IPS-15b (cell line): ENCODE data around the gene NRK.
"Not testable (repeated sequence)": the region's sequence is repeated elsewhere in the genome, so short reads cannot be mapped to it uniquely, and the experiment has no call there.

Experiments used
- H3K27me3 ChIP-seq: one replicate; pipeline ENCODE4 v1.6.1; 2013; ENCODE audit warnings: low read length; ENCODE audit not compliant: control insufficient read depth, insufficient read depth
- H3K36me3 ChIP-seq: one replicate; pipeline ENCODE4 v1.6.1; 2013; ENCODE audit warnings: low read length; ENCODE audit not compliant: control insufficient read depth, insufficient read depth
- H3K4me1 ChIP-seq: one replicate; pipeline ENCODE4 v1.6.1; 2013; ENCODE audit warnings: mild to moderate bottlenecking, low read length; ENCODE audit not compliant: control insufficient read depth, insufficient read depth
- H3K4me3 ChIP-seq: one replicate; pipeline ENCODE4 v1.5.1; 2013; ENCODE audit warnings: low read depth, low read length
- H3K9ac ChIP-seq: one replicate; pipeline ENCODE4 v1.6.1; 2013; ENCODE audit warnings: low read depth, mild to moderate bottlenecking, low read length
- H3K9me3 ChIP-seq: one replicate; pipeline ENCODE4 v1.6.1; 2013; ENCODE audit warnings: mild to moderate bottlenecking, low read length; ENCODE audit not compliant: control insufficient read depth, insufficient read depth

The NRK gene

DNA sequence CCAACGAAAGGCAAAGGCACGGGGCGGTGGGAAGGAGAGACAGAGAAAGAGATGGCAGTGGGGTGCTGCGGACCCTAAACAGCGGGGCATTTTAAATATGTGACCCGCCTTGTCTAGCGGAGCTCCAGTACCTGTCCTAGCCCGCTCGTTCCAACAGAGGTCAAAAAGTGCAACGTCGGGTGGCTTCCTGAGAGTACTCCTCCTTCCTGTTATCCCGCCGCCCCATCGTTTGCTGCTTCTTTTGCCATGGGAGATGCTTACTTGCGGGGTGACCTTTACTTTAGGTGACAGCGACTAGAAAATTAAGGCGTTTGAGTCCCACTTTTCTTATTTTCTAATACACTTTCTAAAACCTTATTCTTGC, 735 bp downstream of the NRK start:
- peaks cover 44% of the 10 kb centered on the region for H3K27me3 ChIP-seq
- H3K36me3 ChIP-seq: no peaks in the 10 kb centered on the region
- H3K9me3 ChIP-seq: no peaks in the 10 kb centered on the region
- peaks cover 9% of the 10 kb centered on the region for H3K4me1 ChIP-seq
- H3K9ac ChIP-seq: peak overlapping the region; percentile 24
- peak overlapping the region; percentile 81 for H3K4me3 ChIP-seq

DNA sequence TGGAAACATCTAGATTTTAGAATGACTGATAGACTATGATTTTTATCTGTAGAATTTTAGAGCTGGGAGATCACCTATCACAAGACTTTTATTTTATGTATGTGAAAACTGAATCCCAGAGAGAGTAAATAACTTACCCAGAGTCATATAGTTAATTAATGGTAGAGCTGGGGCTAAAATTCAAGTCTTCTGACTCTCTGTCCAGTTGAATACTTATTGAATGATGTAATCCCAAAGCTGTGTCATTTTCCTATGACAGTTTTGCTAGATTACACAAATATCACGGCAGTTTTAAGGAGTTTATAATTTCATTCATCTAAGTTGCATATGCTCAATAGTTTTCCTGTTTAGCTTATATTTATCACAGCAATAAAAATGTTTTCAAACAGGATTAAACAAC, 6.7 kb downstream of the NRK start:
- Histone ChIP-seq H3K9me3 (no peaks in the 10 kb centered on the region), H3K4me1 (no peaks in the 10 kb centered on the region), H3K9ac (no peak overlapping the region), H3K36me3 (no peaks in the 10 kb centered on the region), H3K4me3 (no peak overlapping the region), H3K27me3 (peaks cover 9% of the 10 kb centered on the region)

DNA sequence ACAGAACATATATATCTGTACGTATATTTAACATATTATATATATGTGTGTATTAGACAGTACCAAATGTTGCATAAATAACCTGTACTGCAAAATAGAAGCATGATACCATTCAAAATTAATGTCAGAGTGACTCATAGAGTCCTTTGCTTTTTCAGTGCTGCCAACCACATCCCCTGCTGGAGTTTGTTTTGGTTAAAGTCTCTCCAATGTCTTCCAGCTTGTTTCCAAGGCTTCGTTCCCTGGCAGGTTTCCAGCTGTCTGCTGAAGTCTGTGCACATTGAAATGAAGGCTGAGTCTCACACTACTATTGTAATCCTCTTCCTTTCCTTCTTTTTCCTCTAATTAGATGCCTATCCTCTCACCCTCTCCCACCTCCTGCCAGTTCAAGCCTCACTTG, 14.9 kb downstream of the NRK start:
- Histone ChIP-seq H3K27me3 (no peaks in the 10 kb centered on the region), H3K4me3 (no peak overlapping the region), H3K9ac (no peak overlapping the region), H3K9me3 (no peaks in the 10 kb centered on the region), H3K4me1 (no peaks in the 10 kb centered on the region), H3K36me3 (no peaks in the 10 kb centered on the region)

DNA sequence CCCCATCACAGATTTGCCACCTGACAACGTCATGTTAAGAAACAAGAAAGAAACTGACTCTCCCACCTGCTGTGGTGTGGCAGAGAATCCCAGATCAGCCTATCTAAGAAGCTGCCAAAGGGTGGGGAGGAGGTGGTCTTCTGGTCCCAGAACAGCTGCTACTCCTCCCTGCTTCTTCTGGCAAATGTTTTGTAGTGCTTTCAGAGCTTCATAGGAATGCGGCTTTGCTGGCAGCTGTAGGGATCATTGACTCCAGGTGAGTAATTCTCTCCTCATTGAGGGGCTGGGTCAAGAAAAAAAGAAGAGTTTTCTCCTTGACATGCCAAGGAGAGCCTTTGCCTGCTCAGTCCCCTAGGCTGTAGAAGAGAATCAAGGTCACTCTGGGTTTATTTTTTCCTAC, 23.3 kb downstream of the NRK start:
- H3K4me3 ChIP-seq: no peak overlapping the region
- H3K9ac ChIP-seq: no peak overlapping the region
- H3K4me1 ChIP-seq: no peaks in the 10 kb centered on the region
- no peaks in the 10 kb centered on the region for H3K36me3 ChIP-seq
- H3K9me3 ChIP-seq: no peaks in the 10 kb centered on the region
- no peaks in the 10 kb centered on the region for H3K27me3 ChIP-seq

DNA sequence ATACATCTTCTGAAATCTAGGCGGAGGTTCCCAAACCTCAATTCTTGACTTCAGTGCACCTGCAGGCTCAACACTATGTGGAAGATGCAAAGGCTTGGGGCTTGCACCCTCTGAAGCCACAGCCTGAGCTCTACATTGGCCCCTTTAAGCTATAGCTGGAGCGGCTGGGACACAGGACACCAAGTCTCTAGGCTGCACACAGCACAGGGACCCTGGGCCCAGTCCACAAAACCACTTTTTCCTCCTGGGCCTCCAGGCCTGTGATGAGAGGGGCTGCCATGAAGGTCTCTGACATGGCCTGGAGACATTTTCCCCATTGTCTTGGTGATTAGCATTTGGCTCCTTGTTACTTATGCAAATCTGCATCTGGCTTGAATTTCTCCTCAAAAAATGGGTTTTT, 27.8 kb downstream of the NRK start:
- not testable (repeated sequence) for H3K4me3 ChIP-seq, H3K9ac ChIP-seq, H3K36me3 ChIP-seq, H3K9me3 ChIP-seq, H3K27me3 ChIP-seq, H3K4me1 ChIP-seq

DNA sequence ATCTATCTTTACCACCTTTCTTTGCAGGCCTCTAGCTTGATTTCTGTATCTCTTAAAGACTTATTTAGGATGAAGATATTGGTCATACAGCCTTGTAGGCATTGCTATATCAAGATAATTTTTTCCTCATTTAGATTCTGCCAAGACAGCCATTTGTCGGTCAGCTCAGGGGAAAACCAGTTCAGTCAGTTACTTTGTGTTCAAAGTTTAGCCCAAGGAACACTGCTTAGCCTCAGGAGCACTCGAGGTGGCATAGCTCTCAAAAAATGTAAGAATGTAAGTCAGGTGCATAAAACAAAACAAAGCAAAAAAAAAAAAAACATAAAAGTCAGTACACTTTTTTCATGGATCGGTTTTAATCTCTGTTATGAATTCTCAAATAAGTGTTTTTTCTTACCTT, 43.4 kb downstream of the NRK start:
- no peaks in the 10 kb centered on the region for H3K9me3 ChIP-seq
- no peaks in the 10 kb centered on the region for H3K27me3 ChIP-seq
- no peak overlapping the region for H3K9ac ChIP-seq
- H3K36me3 ChIP-seq: no peaks in the 10 kb centered on the region
- no peaks in the 10 kb centered on the region for H3K4me1 ChIP-seq
- no peak overlapping the region for H3K4me3 ChIP-seq

DNA sequence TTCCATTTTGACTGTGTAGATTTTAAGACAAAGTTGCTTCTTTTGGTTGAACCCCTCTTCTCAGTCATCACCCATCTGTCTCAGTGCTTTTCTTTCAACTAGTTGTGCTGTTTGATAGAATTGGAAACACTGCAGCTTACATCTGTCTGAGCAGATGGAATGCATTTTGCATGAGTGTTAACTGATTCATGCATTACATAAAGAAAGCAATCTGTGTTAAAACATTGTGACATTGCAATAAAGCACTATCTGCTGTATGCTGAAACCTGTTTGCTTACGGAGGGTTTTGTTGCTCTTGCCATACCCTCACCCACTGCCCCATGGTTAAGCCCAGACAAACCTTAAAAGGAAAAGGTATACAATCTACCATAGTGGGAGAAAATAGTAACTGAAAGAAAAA, 47.4 kb downstream of the NRK start:
- no peaks in the 10 kb centered on the region for H3K4me1 ChIP-seq
- H3K4me3 ChIP-seq: no peak overlapping the region
- no peaks in the 10 kb centered on the region for H3K36me3 ChIP-seq

DNA sequence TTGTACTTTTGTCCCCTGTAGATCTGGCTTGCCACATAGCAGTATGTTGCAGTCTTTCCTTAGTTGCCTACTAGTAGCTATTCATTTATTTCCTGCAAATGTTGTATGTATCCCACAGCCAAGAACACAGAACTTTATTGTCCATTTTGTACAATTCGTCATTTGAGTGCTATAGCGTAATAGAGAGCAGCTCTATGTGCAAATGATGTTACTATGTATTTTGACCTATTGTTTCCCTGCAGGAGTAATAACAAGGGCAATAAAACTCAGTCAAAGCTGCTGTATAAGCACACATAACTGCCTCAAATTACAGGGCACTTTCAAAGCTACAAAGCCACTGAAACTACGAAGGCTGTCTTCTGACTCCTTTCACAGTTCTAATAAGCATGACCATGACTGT, 48.1 kb downstream of the NRK start:
- Histone ChIP-seq H3K4me3 (no peak overlapping the region), H3K9ac (no peak overlapping the region), H3K9me3 (no peaks in the 10 kb centered on the region), H3K4me1 (no peaks in the 10 kb centered on the region), H3K27me3 (no peaks in the 10 kb centered on the region), H3K36me3 (no peaks in the 10 kb centered on the region)

More for the DNA sequence above, 47.4 kb downstream of the NRK start:
- no peaks in the 10 kb centered on the region for H3K27me3 ChIP-seq
- no peak overlapping the region for H3K9ac ChIP-seq
- no peaks in the 10 kb centered on the region for H3K9me3 ChIP-seq

DNA sequence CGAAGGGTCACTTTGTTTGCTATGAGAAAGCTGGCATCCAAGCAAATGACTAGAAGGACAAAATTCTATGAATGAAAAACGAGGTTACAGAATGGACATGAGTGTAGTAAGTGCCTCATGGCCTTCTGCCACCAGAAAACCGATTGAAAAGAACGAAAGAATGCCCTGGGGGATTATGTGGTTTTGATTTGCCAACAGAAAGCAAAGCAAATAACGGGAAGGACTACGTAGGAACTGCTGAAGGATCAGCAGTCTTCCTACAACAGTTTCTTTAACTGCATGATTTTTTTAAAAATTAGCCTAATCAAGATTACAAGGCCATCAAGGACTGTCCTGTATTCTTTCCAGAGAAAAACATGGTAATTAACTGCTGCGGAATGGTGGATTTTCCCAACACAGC, 50.6 kb downstream of the NRK start:
- Histone ChIP-seq H3K9me3 (no peaks in the 10 kb centered on the region), H3K9ac (no peak overlapping the region), H3K4me3 (no peak overlapping the region), H3K27me3 (no peaks in the 10 kb centered on the region), H3K4me1 (no peaks in the 10 kb centered on the region), H3K36me3 (no peaks in the 10 kb centered on the region)

DNA sequence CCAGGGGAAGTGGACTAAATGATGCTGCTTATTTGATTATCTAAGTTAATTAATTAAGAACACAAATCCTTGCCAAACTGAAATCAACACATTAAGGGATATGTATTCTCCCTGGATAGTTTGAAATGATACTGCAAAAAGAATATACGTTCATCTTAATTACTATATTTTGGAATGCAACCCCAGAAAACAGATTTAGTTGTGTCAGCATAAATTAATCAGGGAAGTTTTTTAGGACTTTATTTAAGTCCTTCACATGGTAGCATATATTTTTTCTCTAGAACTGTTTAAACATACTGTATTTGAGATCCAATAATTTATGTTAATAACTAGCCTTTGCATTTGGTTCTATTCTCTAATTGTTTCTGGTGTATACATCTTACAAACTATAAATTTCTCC, 52.5 kb downstream of the NRK start:
- no peak overlapping the region for H3K4me3 ChIP-seq
- no peaks in the 10 kb centered on the region for H3K9me3 ChIP-seq
- no peaks in the 10 kb centered on the region for H3K4me1 ChIP-seq
- no peaks in the 10 kb centered on the region for H3K27me3 ChIP-seq
- no peak overlapping the region for H3K9ac ChIP-seq
- H3K36me3 ChIP-seq: no peaks in the 10 kb centered on the region

DNA sequence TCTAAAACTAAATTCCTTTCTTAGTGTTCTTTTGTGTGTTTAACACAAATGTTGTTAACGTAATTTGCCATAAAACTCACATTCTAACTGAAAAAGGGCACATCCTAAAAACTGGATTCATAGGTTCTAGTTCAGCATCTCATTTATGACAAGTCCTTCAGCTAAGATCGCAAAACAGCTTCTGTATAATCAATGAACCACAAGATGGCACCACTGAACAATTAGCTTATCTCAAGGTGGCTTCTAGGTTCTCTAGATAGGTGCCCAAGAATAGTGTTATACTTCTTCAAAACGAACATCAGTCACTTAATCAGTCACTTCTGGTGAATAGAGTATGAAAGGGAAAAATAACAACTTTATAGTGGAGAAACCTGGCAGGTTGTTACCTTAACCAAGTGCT, 54.3 kb downstream of the NRK start:
- Histone ChIP-seq H3K27me3 (no peaks in the 10 kb centered on the region), H3K4me1 (no peaks in the 10 kb centered on the region), H3K4me3 (no peak overlapping the region), H3K36me3 (no peaks in the 10 kb centered on the region), H3K9me3 (no peaks in the 10 kb centered on the region), H3K9ac (no peak overlapping the region)

DNA sequence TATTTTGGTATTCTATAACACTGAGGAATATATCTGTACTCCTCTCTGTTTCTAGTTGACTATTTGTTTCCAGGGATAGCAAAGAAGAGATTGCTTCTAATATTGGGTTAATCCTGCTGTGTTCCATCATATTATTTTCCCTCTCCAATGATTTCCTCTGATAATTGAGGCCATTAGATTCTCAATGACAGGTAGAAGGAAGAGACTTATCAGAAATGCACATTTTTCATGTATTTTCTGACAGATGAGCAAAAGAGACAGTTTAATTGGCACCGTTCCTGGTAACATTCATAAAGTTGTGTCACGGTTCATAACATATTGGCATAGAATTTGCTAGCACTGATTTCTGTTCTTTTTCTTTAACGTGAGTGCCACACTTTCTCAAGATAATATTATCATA, 58.2 kb downstream of the NRK start:
- Histone ChIP-seq H3K27me3 (no peaks in the 10 kb centered on the region), H3K9me3 (no peaks in the 10 kb centered on the region), H3K36me3 (no peaks in the 10 kb centered on the region), H3K9ac (no peak overlapping the region), H3K4me3 (no peak overlapping the region), H3K4me1 (no peaks in the 10 kb centered on the region)
